HepG2 (cell line): ENCODE data around the gene ERFL. TPM values are rescaled to one million over a fixed set of nuclear protein-coding genes. Genes with fewer than 3 reads are reported as not detected.

Experiments used
- ATF7-NPFF ChIP-seq: sonication (generic); formaldehyde crosslinking; IDR thresholded peaks from 2 replicates; pipeline ENCODE4 v1.8.1; 2023; ENCODE audit warnings: mild to moderate bottlenecking, low read depth, missing genetic modification reagents, moderate library complexity
- FIP1L1 ChIP-seq: fragments of 200-400 bp; formaldehyde crosslinking; IDR thresholded peaks from 2 replicates; pipeline ENCODE4 v1.6.1; 2018; ENCODE audit warnings: low read depth, mild to moderate bottlenecking, low read length, moderate library complexity, borderline replicate concordance; ENCODE audit not compliant: insufficient read depth
- FOSL2 ChIP-seq: sonication (generic); formaldehyde crosslinking; IDR thresholded peaks from 2 replicates; pipeline ENCODE4 v1.4.0; 2020; ENCODE audit warnings: missing genetic modification reagents
- PHF8 ChIP-seq: sonication (generic); formaldehyde crosslinking; IDR thresholded peaks from 2 replicates; pipeline ENCODE4 v1.5.0; 2020; ENCODE audit warnings: missing genetic modification reagents
- POLR2AphosphoS2 ChIP-seq: IDR thresholded peaks from 2 replicates; pipeline ENCODE4 v1.6.1; 2011; ENCODE audit warnings: low read depth, low read length, improper control_type of control experiment
- SIX1 ChIP-seq: sonication (generic); formaldehyde crosslinking; IDR thresholded peaks from 2 replicates; pipeline ENCODE4 v1.4.0; 2020; ENCODE audit warnings: missing genetic modification reagents, borderline replicate concordance
- SNAPC2 ChIP-seq: sonication (generic); formaldehyde crosslinking; IDR thresholded peaks from 2 replicates; pipeline ENCODE4 v1.8.1; 2022; ENCODE audit warnings: mild to moderate bottlenecking, missing genetic modification reagents
- WIZ ChIP-seq: sonication (generic); formaldehyde crosslinking; IDR thresholded peaks from 2 replicates; pipeline ENCODE4 v1.5.1; 2020; ENCODE audit warnings: mild to moderate bottlenecking, missing genetic modification reagents
- ZNF275 ChIP-seq: sonication (generic); formaldehyde crosslinking; IDR thresholded peaks from 2 replicates; pipeline ENCODE4 v1.8.0; 2022; ENCODE audit warnings: missing genetic modification reagents, mild to moderate bottlenecking, inconsistent platforms, borderline replicate concordance
- ZNF354B ChIP-seq: sonication (generic); formaldehyde crosslinking; IDR thresholded peaks from 2 replicates; pipeline ENCODE4 v1.8.0; 2022; ENCODE audit warnings: mild to moderate bottlenecking, missing genetic modification reagents
- ZNF639 ChIP-seq: conservative IDR thresholded peaks from 2 replicates; pipeline ENCODE4 v1.6.1; 2018; ENCODE audit warnings: missing genetic modification reagents
- ZNF746 ChIP-seq: sonication (generic); formaldehyde crosslinking; IDR thresholded peaks from 2 replicates; pipeline ENCODE4 v1.8.0; 2022; ENCODE audit warnings: mild to moderate bottlenecking, missing genetic modification reagents
- polyA plus RNA-seq, 8 experiments: library from polyadenylated mRNA; depleted of rRNA in 3 of 8; stranded (reverse) in 7 of 8; unstranded in 1 of 8; fragments of >200 nt; fragmentation: Illumina TruSeq in 4 of 8; extraction: Trizol in 4 of 8; gene quantifications; 2 replicates each; pipeline versions ENCODE4 v1.2.1 to v1.2.3, GENCODE V29; 2011 to 2016; ENCODE audit warnings: low read depth in 4 of 8, missing spikeins in 1 of 8, mixed read lengths in 1 of 8; ENCODE audit not compliant: insufficient read depth in 1 of 8
- total RNA-seq, 5 experiments: library from RNA; depleted of rRNA; stranded (reverse); fragments of >200 nt; fragmentation: Illumina TruSeq; extraction: Trizol; gene quantifications; 2 replicates each; pipeline ENCODE4 v1.2.3, GENCODE V29; 2016; ENCODE audit warnings: low read depth in 1 of 5
- TF ChIP-seq, protein P1 (sequence below), 2 experiments: sonication (generic) in 1 of 2; formaldehyde crosslinking in 1 of 2; IDR thresholded peaks; 2 replicates each; pipeline versions ENCODE4 v1.5.1 to v1.6.1; 2011 to 2020; ENCODE audit warnings: borderline replicate concordance in 1 of 2, low read depth in 1 of 2, low read length in 1 of 2, mild to moderate bottlenecking in 1 of 2, missing genetic modification reagents in 1 of 2, moderate library complexity in 1 of 2
- TF ChIP-seq, protein P2 (sequence below): sonication (generic); formaldehyde crosslinking; IDR thresholded peaks from 2 replicates; pipeline ENCODE4 v1.4.0; 2020; ENCODE audit warnings: missing genetic modification reagents, mild to moderate bottlenecking, borderline replicate concordance
- TF ChIP-seq, protein P3 (sequence below): sonication (generic); formaldehyde crosslinking; IDR thresholded peaks from 2 replicates; pipeline ENCODE4 v1.4.0; 2020; ENCODE audit warnings: missing genetic modification reagents
- TF ChIP-seq, protein P4 (sequence below): IDR thresholded peaks from 2 replicates; pipeline ENCODE4 v1.6.1; 2016; ENCODE audit warnings: missing biosample characterization, missing genetic modification reagents, low read depth

The ERFL gene
- total and polyA plus RNA-seq, 2 of the 13 experiments (the other 11 are each of a cell fraction or from before 2014, with no cell fraction given) = not detected

GRCh38 chr19:41958367-41959055, 30.3 kb upstream of the ERFL start (continued):
- TF ChIP-seq POLR2AphosphoS2 = no peak; the same call in 1 of the 2 replicates
- no peak for TF ChIP-seq ATF7-NPFF (CRISPR knock-in tag)
- TF ChIP-seq, protein P1, sequence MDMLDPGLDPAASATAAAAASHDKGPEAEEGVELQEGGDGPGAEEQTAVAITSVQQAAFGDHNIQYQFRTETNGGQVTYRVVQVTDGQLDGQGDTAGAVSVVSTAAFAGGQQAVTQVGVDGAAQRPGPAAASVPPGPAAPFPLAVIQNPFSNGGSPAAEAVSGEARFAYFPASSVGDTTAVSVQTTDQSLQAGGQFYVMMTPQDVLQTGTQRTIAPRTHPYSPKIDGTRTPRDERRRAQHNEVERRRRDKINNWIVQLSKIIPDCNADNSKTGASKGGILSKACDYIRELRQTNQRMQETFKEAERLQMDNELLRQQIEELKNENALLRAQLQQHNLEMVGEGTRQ (IDR thresholded peaks at IDR 0.05; ENCODE audit: low read depth, low read length) = no peak
- TF ChIP-seq, protein P1 (CRISPR knock-in tag; IDR thresholded peaks at IDR 0.05; ENCODE audit: borderline replicate concordance) = no peak
- TF ChIP-seq, protein P2, sequence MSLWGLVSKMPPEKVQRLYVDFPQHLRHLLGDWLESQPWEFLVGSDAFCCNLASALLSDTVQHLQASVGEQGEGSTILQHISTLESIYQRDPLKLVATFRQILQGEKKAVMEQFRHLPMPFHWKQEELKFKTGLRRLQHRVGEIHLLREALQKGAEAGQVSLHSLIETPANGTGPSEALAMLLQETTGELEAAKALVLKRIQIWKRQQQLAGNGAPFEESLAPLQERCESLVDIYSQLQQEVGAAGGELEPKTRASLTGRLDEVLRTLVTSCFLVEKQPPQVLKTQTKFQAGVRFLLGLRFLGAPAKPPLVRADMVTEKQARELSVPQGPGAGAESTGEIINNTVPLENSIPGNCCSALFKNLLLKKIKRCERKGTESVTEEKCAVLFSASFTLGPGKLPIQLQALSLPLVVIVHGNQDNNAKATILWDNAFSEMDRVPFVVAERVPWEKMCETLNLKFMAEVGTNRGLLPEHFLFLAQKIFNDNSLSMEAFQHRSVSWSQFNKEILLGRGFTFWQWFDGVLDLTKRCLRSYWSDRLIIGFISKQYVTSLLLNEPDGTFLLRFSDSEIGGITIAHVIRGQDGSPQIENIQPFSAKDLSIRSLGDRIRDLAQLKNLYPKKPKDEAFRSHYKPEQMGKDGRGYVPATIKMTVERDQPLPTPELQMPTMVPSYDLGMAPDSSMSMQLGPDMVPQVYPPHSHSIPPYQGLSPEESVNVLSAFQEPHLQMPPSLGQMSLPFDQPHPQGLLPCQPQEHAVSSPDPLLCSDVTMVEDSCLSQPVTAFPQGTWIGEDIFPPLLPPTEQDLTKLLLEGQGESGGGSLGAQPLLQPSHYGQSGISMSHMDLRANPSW (CRISPR knock-in tag) = no peak
- TF ChIP-seq ZNF275 (CRISPR knock-in tag) = 0 out of 2 replicates have a peak, but pooled peaks have one; percentile 19
- TF ChIP-seq WIZ (CRISPR knock-in tag) = no peak
- TF ChIP-seq, protein P3, sequence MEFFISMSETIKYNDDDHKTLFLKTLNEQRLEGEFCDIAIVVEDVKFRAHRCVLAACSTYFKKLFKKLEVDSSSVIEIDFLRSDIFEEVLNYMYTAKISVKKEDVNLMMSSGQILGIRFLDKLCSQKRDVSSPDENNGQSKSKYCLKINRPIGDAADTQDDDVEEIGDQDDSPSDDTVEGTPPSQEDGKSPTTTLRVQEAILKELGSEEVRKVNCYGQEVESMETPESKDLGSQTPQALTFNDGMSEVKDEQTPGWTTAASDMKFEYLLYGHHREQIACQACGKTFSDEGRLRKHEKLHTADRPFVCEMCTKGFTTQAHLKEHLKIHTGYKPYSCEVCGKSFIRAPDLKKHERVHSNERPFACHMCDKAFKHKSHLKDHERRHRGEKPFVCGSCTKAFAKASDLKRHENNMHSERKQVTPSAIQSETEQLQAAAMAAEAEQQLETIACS (CRISPR knock-in tag) = no peak
- no peak for TF ChIP-seq ZNF639 (CRISPR knock-in tag)
- TF ChIP-seq, protein P4, sequence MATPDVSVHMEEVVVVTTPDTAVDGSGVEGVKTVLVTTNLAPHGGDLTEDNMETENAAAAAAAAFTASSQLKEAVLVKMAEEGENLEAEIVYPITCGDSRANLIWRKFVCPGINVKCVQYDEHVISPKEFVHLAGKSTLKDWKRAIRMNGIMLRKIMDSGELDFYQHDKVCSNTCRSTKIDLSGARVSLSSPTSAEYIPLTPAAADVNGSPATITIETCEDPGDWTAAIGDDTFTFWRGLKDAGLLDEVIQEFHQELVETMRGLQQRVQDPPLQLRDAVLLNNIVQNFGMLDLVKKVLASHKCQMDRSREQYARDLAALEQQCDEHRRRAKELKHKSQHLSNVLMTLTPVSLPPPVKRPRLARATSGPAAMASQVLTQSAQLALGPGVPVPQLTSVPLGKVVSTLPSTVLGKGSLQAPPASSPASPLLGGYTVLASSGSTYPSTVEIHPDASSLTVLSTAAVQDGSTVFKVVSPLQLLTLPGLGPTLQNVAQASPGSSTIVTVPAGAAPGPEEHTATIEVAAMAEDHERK = no peak
- TF ChIP-seq SNAPC2 (CRISPR knock-in tag) = no peak
- TF ChIP-seq FIP1L1 = no peak
- no peak for TF ChIP-seq ZNF746 (CRISPR knock-in tag)
- no peak for TF ChIP-seq FOSL2
- TF ChIP-seq PHF8 (CRISPR knock-in tag) = peak; percentile 50
- TF ChIP-seq ZNF354B (CRISPR knock-in tag) = no peak
- no peak for TF ChIP-seq SIX1 (CRISPR knock-in tag)
